GM23248 (cell line): ENCODE measurements around the gene MACROD2. TPM values are rescaled to one million over a fixed set of nuclear protein-coding genes. Genes with fewer than 3 reads are reported as not detected.
A peak's percentile ranks its signal among the peaks of the same experiment; 100 is the strongest.

Experiments
- DNase-seq: peaks from one replicate; pipeline ENCODE4 v3.0.0-alpha.2; 2015
- H2AFZ ChIP-seq: fragments of 200-600 bp; sonication (generic); 2 replicates; pipeline ENCODE4 v1.6.1; 2016; ENCODE audit warnings: antibody characterized with exemption
- H3F3A ChIP-seq: fragments of 200-600 bp; sonication (generic); 2 replicates; pipeline ENCODE4 v1.6.1; 2016; ENCODE audit warnings: mild to moderate bottlenecking, antibody characterized with exemption, mixed run types; ENCODE audit not compliant: insufficient read depth
- H3K27ac ChIP-seq: fragments of 200-600 bp; sonication (generic); 2 replicates; pipeline ENCODE4 v1.5.1; 2016; ENCODE audit warnings: mild to moderate bottlenecking
- H3K27me3 ChIP-seq: fragments of 200-600 bp; sonication (generic); replicated peaks from 2 replicates; pipeline ENCODE4 v1.6.1; 2016; ENCODE audit warnings: mild to moderate bottlenecking; ENCODE audit not compliant: insufficient read depth
- H3K36me3 ChIP-seq: fragments of 200-600 bp; sonication (generic); 2 replicates; pipeline ENCODE4 v1.6.1; 2016; ENCODE audit warnings: low read depth, mild to moderate bottlenecking
- H3K4me1 ChIP-seq: fragments of 200-600 bp; sonication (generic); 2 replicates; pipeline ENCODE4 v1.6.1; 2016; ENCODE audit warnings: mild to moderate bottlenecking; ENCODE audit not compliant: insufficient read depth
- H3K4me2 ChIP-seq: fragments of 200-600 bp; sonication (generic); one replicate; pipeline ENCODE4 v1.6.1; 2016; ENCODE audit warnings: mild to moderate bottlenecking; ENCODE audit not compliant: unreplicated experiment
- H3K4me3 ChIP-seq: fragments of 200-600 bp; sonication (generic); 2 replicates; pipeline ENCODE4 v1.5.1; 2016; ENCODE audit warnings: mild to moderate bottlenecking
- H3K79me2 ChIP-seq: fragments of 200-600 bp; sonication (generic); 2 replicates; pipeline ENCODE4 v1.6.1; 2016; ENCODE audit warnings: mild to moderate bottlenecking; ENCODE audit not compliant: insufficient read depth
- H3K9ac ChIP-seq: fragments of 200-600 bp; sonication (generic); 2 replicates; pipeline ENCODE4 v1.6.1; 2016; ENCODE audit warnings: mild to moderate bottlenecking
- H3K9me2 ChIP-seq: fragments of 200-600 bp; sonication (generic); 2 replicates; pipeline ENCODE4 v1.6.1; 2016; ENCODE audit warnings: mixed run types, mild to moderate bottlenecking, moderate library complexity; ENCODE audit not compliant: insufficient read depth
- H3K9me3 ChIP-seq: fragments of 200-600 bp; sonication (generic); one replicate; pipeline ENCODE4 v1.6.1; 2017; ENCODE audit warnings: low read depth
- H4K20me1 ChIP-seq: fragments of 200-600 bp; sonication (generic); 2 replicates; pipeline ENCODE4 v1.6.0; 2016; ENCODE audit not compliant: insufficient read depth
- EZH2 ChIP-seq: fragments of 200-600 bp; sonication (generic); IDR thresholded peaks from 2 replicates; pipeline ENCODE4 v1.6.1; 2018; ENCODE audit warnings: antibody characterized with exemption, mild to moderate bottlenecking; ENCODE audit not compliant: insufficient read depth, poor library complexity, severe bottlenecking
- EZH2phosphoT487 ChIP-seq: fragments of 200-600 bp; sonication (generic); IDR thresholded peaks from 2 replicates; pipeline ENCODE4 v1.6.1; 2018; ENCODE audit warnings: antibody characterized with exemption, moderate library complexity, mild to moderate bottlenecking, low read depth; ENCODE audit not compliant: insufficient read depth
- WGBS, 2 experiments: methylation state at CpG; one replicate each; pipeline ENCODE4 v1.1.6; 2015 to 2017; ENCODE audit warnings: low lambda C conversion rate in 2 of 2, low coverage in 1 of 2; ENCODE audit errors: missing lambda C conversion rate in 2 of 2; 5-methylcytosine and 5-hydroxymethylcytosine counted together
- in situ Hi-C: fragments of 300-500 bp; cut with MboI; formaldehyde crosslinking; loops from 2 replicates; pipeline ENCODE4 v1.15.0; 2020
- polyA plus RNA-seq: library from polyadenylated mRNA; unstranded; fragments of >200 nt; fragmentation: Nextera tagmentation; extraction: Ambion mirVana; gene quantifications from 2 replicates; pipeline ENCODE4 v1.2.1, GENCODE V29; 2016
- total RNA-seq: library from RNA; depleted of rRNA; stranded (reverse); fragments of >200 nt; shearing (Covaris generic); gene quantifications from 2 replicates; pipeline ENCODE4 v1.2.3, GENCODE V29; 2014

The MACROD2 gene
- total and polyA plus RNA-seq, 2 experiments from 2014 or later = 1.1 to 3.1 TPM

DNA sequence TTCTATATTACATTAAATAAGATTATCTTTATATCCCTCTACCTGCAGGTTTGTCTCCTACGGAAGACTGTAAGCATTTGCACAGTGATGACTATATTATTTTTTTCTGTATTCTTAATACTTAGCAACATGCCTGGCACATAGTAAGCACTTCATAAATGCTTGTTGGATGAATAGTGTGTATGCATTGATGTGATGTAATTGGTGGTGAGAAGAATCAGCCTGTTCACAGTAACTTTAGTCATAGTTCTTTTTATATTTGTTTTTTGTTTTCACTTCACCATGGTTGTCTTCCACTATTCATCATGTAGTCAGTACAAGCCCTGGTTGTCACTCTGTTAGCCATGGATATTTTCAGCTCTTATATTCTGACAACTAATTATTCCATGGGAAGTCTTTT, 526.1 kb downstream of the MACROD2 start:
- Histone ChIP-seq H3K27me3 (no peaks in the 10 kb centered on the region), H3K4me3 (no peak overlapping the region), H3K9ac (no peak overlapping the region), H3K9me3 (no peaks in the 10 kb centered on the region), H3K27ac (0 out of 2 replicates have a peak overlapping the region, but pooled peaks have one; percentile 22), H2AFZ (no peak overlapping the region), H3K79me2 (no peaks in the 10 kb centered on the region), H4K20me1 (no peaks in the 10 kb centered on the region), H3K9me2 (no peaks in the 10 kb centered on the region), H3K36me3 (no peaks in the 10 kb centered on the region), H3K4me1 (peaks cover 32% of the 10 kb centered on the region; the same call in 1 of the 2 replicates), H3F3A (0 out of 2 replicates have a peak, but pooled peaks cover 4% of the 10 kb centered on the region), H3K4me2 (no peak overlapping the region)
- TF ChIP-seq EZH2phosphoT487 = no peak
- no peak for TF ChIP-seq EZH2
- peak; percentile 74 for DNase-seq
- in situ Hi-C loops = no loop called here
- 92% methylated on average over 1 of the region's 1 CpG for WGBS, 2 experiments

GRCh38 chr20:14522595-14522994, 527.3 kb downstream of the MACROD2 start:
- H3K4me3 ChIP-seq = no peak overlapping the region
- peak overlapping the region; percentile 62 for H2AFZ ChIP-seq
- H3F3A ChIP-seq = 0 out of 2 replicates have a peak, but pooled peaks cover 4% of the 10 kb centered on the region
- H3K36me3 ChIP-seq = no peaks in the 10 kb centered on the region
- in situ Hi-C loops = no loop called here
- no peaks in the 10 kb centered on the region for H3K9me3 ChIP-seq
- DNase-seq = no peak
- H3K27me3 ChIP-seq = no peaks in the 10 kb centered on the region
- H3K9me2 ChIP-seq = no peaks in the 10 kb centered on the region
- H3K4me1 ChIP-seq = peaks cover 32% of the 10 kb centered on the region; the same call in 1 of the 2 replicates
- WGBS, 2 experiments = 72 to 74% methylated on average over 5 of the region's 5 CpGs
- TF ChIP-seq EZH2phosphoT487 (no peak), EZH2 (no peak)
- no peak overlapping the region; the same call in 1 of the 2 replicates for H3K27ac ChIP-seq
- no peaks in the 10 kb centered on the region for H3K79me2 ChIP-seq
- no peak overlapping the region for H3K9ac ChIP-seq
- H4K20me1 ChIP-seq = no peaks in the 10 kb centered on the region
- peak overlapping the region; percentile 3 for H3K4me2 ChIP-seq

DNA sequence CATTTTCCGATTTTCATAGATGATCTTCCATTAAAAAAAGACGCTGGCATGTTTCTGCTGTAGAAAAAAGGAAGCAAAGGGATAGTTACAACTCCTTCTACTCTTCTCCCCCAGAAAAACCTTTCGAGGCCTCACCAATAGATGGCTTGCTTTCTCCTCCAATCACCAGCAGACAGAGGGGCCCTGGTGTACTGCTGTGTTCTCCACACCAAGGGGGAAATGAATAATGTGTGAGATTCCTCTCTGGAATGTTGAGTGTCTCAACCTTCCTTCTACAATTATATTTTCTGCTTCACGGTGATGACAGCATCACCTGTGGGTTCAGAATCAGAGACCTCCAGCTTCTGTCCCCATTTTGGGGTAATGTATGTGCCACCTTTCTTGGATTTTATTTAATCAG, 527.8 kb downstream of the MACROD2 start:
- no peaks in the 10 kb centered on the region for H3K36me3 ChIP-seq
- no peak overlapping the region for H3K4me3 ChIP-seq
- WGBS, 2 experiments = 44 to 47% methylated on average over 4 of the region's 4 CpGs
- H3K4me2 ChIP-seq = peak overlapping the region; percentile 3
- H3K4me1 ChIP-seq = peaks cover 32% of the 10 kb centered on the region; the same call in 1 of the 2 replicates
- H3K27me3 ChIP-seq = no peaks in the 10 kb centered on the region
- TF ChIP-seq EZH2phosphoT487 = no peak
- TF ChIP-seq EZH2 = no peak
- H3K9ac ChIP-seq = no peak overlapping the region
- 0 out of 2 replicates have a peak, but pooled peaks cover 4% of the 10 kb centered on the region for H3F3A ChIP-seq
- no peaks in the 10 kb centered on the region for H3K79me2 ChIP-seq
- no peaks in the 10 kb centered on the region for H3K9me2 ChIP-seq
- no peaks in the 10 kb centered on the region for H4K20me1 ChIP-seq
- H2AFZ ChIP-seq = peak overlapping the region; percentile 62
- no peak overlapping the region; the same call in 1 of the 2 replicates for H3K27ac ChIP-seq
- H3K9me3 ChIP-seq = no peaks in the 10 kb centered on the region
- DNase-seq = peak; percentile 47
- in situ Hi-C loops = no loop called here

DNA sequence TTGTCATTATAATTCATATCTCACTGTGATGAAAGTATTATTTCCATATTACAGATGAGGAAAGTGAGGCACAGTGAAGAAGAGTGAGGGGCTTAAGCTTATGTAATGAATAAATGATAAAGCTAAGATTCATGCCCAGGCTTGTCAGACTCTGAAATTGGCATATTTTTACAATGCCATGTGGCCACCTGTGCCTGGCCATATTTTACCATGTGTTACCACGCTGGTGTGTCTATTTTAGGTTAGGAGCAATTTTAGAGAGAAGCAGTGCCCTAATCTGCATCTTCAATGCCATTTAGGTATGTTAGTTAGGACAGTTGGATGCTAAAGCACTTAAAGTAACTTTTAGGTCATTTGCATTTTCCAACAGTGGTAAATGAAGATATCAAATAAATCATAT, 530.1 kb downstream of the MACROD2 start:
- no peak for TF ChIP-seq EZH2phosphoT487
- TF ChIP-seq EZH2 = no peak
- Histone ChIP-seq H3K9me3 (no peaks in the 10 kb centered on the region), H3K4me3 (no peak overlapping the region), H3K9me2 (no peaks in the 10 kb centered on the region), H4K20me1 (no peaks in the 10 kb centered on the region), H3F3A (no peaks in the 10 kb centered on the region), H3K4me2 (no peak overlapping the region), H3K4me1 (peaks cover 25% of the 10 kb centered on the region; the same call in 1 of the 2 replicates), H3K36me3 (no peaks in the 10 kb centered on the region), H3K9ac (no peak overlapping the region), H3K79me2 (no peaks in the 10 kb centered on the region), H2AFZ (no peak overlapping the region), H3K27ac (no peak overlapping the region), H3K27me3 (no peaks in the 10 kb centered on the region)
- WGBS, 2 experiments = 89% methylated on average over 1 of the region's 1 CpG
- DNase-seq = no peak
- in situ Hi-C loops = no loop called here

DNA sequence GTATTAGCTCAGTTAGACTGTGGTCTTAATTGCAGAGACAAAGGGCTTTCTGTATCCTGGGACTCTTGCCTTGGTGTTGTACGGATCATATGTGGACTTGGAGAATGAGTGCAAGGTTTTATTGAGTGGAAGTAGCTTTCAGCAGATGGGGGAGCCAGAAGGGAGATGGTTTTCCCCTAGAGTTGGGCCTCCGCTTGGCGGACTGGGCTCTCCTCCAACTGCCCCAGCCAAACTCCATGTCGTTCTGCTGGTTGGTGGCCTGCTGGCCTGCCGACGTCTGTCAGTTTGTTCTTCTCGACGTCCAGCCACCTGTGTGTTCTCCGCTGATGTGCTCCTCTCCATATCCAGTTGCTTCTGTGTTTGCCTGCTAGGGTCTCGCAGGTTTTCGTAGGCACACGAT, 531.6 kb downstream of the MACROD2 start:
- no peak overlapping the region for H3K4me3 ChIP-seq
- H3K4me1 ChIP-seq = peaks cover 13% of the 10 kb centered on the region; the same call in 1 of the 2 replicates
- WGBS, 2 experiments = 79 to 88% methylated on average over 12 of the region's 12 CpGs
- H3K27me3 ChIP-seq = no peaks in the 10 kb centered on the region
- no peaks in the 10 kb centered on the region for H3K79me2 ChIP-seq
- no peaks in the 10 kb centered on the region for H3K9me3 ChIP-seq
- no peak for DNase-seq
- TF ChIP-seq EZH2 (no peak), EZH2phosphoT487 (no peak)
- H4K20me1 ChIP-seq = no peaks in the 10 kb centered on the region
- no peaks in the 10 kb centered on the region for H3K36me3 ChIP-seq
- no peaks in the 10 kb centered on the region for H3K9me2 ChIP-seq
- H3F3A ChIP-seq = no peaks in the 10 kb centered on the region
- H3K4me2 ChIP-seq = no peak overlapping the region
- no peak overlapping the region for H3K27ac ChIP-seq
- no peak overlapping the region for H2AFZ ChIP-seq
- no peak overlapping the region for H3K9ac ChIP-seq
- in situ Hi-C loops = no loop called here
